K562 (cell line): ENCODE results near the gene SETD1B. TPM values are rescaled to one million over a fixed set of nuclear protein-coding genes. Genes with fewer than 3 reads are reported as not detected.

Experiments used
- BDP1 ChIP-seq: IDR thresholded peaks from 3 replicates; pipeline ENCODE4 v1.6.1; 2011; ENCODE audit not compliant: insufficient read length, insufficient read depth
- BRF1 ChIP-seq: IDR thresholded peaks from 3 replicates; pipeline ENCODE4 v1.6.1; 2011; ENCODE audit warnings: borderline replicate concordance, mild to moderate bottlenecking; ENCODE audit not compliant: insufficient read length; ENCODE audit errors: extremely low read depth
- CAMTA2 ChIP-seq: fragments of 250-450 bp; sonication (Bioruptor Pico); conservative IDR thresholded peaks from 2 replicates; pipeline ENCODE4 v1.5.1; 2022
- EZH2 ChIP-seq: IDR thresholded peaks from 2 replicates; pipeline ENCODE4 v1.6.1; 2012; ENCODE audit warnings: low read depth, mild to moderate bottlenecking, inconsistent platforms, low read length, borderline replicate concordance
- HDGF ChIP-seq: fragments of 450-650 bp; IDR thresholded peaks from 2 replicates; pipeline ENCODE4 v1.6.1; 2016
- HNRNPK ChIP-seq: fragments of 200-400 bp; formaldehyde crosslinking; IDR thresholded peaks from one replicate; pipeline ENCODE4 v1.6.1; 2018; ENCODE audit warnings: mild to moderate bottlenecking, low read depth, low read length; ENCODE audit not compliant: poor library complexity, severe bottlenecking
- ILF3 ChIP-seq: fragments of 450-650 bp; IDR thresholded peaks from 2 replicates; pipeline ENCODE4 v1.6.1; 2018; ENCODE audit warnings: antibody characterized with exemption, mild to moderate bottlenecking, moderate library complexity, borderline replicate concordance
- MYNN ChIP-seq, 2 experiments: sonication (generic); formaldehyde crosslinking in 1 of 2; IDR thresholded peaks; 2 replicates each; pipeline versions ENCODE4 v1.5.0 to v1.6.1; 2016 to 2020; ENCODE audit warnings: antibody characterized with exemption in 1 of 2, missing genetic modification reagents in 1 of 2
- POLR2G ChIP-seq: fragments of 200-400 bp; formaldehyde crosslinking; IDR thresholded peaks from 2 replicates; pipeline ENCODE4 v1.6.1; 2017; ENCODE audit warnings: low read depth, mild to moderate bottlenecking, antibody characterized with exemption, low read length, moderate library complexity
- RBM25 ChIP-seq: fragments of 200-400 bp; formaldehyde crosslinking; IDR thresholded peaks from 2 replicates; pipeline ENCODE4 v1.6.1; 2018; ENCODE audit warnings: low read length, low read depth, moderate library complexity; ENCODE audit not compliant: severe bottlenecking
- SAFB ChIP-seq: fragments of 200-400 bp; formaldehyde crosslinking; IDR thresholded peaks from 2 replicates; pipeline ENCODE4 v1.6.1; 2017; ENCODE audit warnings: low read depth, low read length, borderline replicate concordance
- SRF ChIP-seq, 2 experiments: fragments of 250-450, 450-650 bp in 1 of 2; sonication (Bioruptor Pico) in 1 of 2; sonication (generic) in 1 of 2; formaldehyde crosslinking; IDR thresholded peaks; 2 replicates each; pipeline versions ENCODE4 v1.5.0 to v1.5.1; 2020 to 2022; ENCODE audit warnings: mild to moderate bottlenecking in 1 of 2, missing genetic modification reagents in 1 of 2
- TCF7L2 ChIP-seq: fragments of 150-350 bp; IDR thresholded peaks from 2 replicates; pipeline ENCODE4 v1.6.1; 2016; ENCODE audit warnings: low read depth, mild to moderate bottlenecking, low read length, moderate library complexity
- TSC22D4 ChIP-seq: fragments of 450-650 bp; IDR thresholded peaks from 2 replicates; pipeline ENCODE4 v1.6.1; 2016; ENCODE audit warnings: missing genetic modification characterization, missing biosample characterization, control low read depth
- ZFP1 ChIP-seq: fragments of 450-650 bp; formaldehyde crosslinking; IDR thresholded peaks from 2 replicates; pipeline ENCODE4 v1.4.0; 2020; ENCODE audit warnings: mild to moderate bottlenecking, mixed read lengths
- ZFPM2 ChIP-seq: fragments of 250-450 bp; sonication (Bioruptor Pico); IDR thresholded peaks from 2 replicates; pipeline ENCODE4 v1.5.1; 2022; ENCODE audit warnings: mild to moderate bottlenecking
- ZNF696 ChIP-seq: fragments of 250-450 bp; sonication (Bioruptor Pico); conservative IDR thresholded peaks from 2 replicates; pipeline ENCODE4 v1.4.0; 2020; ENCODE audit warnings: mild to moderate bottlenecking, moderate library complexity
- ZNF717 ChIP-seq: fragments of 250-450 bp; sonication (Bioruptor Pico); IDR thresholded peaks from 2 replicates; pipeline ENCODE4 v1.5.0; 2021
- polyA plus RNA-seq, 8 experiments: library from polyadenylated mRNA; depleted of rRNA in 4 of 8; stranded (reverse) in 5 of 8; unstranded in 3 of 8; fragments of >200 nt; fragmentation: Nextera tagmentation in 2 of 8; fragmentation: Illumina TruSeq in 1 of 8; extraction: Ambion mirVana in 2 of 8; extraction: Trizol in 1 of 8; gene quantifications; 2 replicates each; pipeline versions ENCODE4 v1.2.1 to v1.2.3, GENCODE V29; 2011 to 2014; ENCODE audit warnings: inconsistent platforms in 1 of 8, missing spikeins in 1 of 8
- total RNA-seq, 7 experiments: library from RNA; depleted of rRNA in 6 of 7; stranded (reverse); fragments of >200 nt in 6 of 7; fragmentation: Illumina TruSeq in 2 of 7; extraction: Trizol in 2 of 7; gene quantifications; 2 replicates each; pipeline versions ENCODE4 v1.2.1 to v1.2.3, GENCODE V29; 2011 to 2021; ENCODE audit warnings: low replicate concordance in 1 of 7
- TF ChIP-seq, protein P1 (sequence below): sonication (generic); formaldehyde crosslinking; IDR thresholded peaks from 2 replicates; pipeline ENCODE4 v1.8.0; 2022; ENCODE audit warnings: mild to moderate bottlenecking, low read depth, missing genetic modification reagents
- TF ChIP-seq, protein P2 (sequence below): fragments of 150-350 bp; conservative IDR thresholded peaks from 2 replicates; pipeline ENCODE4 v1.6.1; 2014; ENCODE audit warnings: low read length

Gene SETD1B
- total and polyA plus RNA-seq, 9 of the 15 experiments (the other 6 are each of a cell fraction or from before 2014, with no cell fraction given): 0.48 to 26.6 (median 2.3) TPM

DNA sequence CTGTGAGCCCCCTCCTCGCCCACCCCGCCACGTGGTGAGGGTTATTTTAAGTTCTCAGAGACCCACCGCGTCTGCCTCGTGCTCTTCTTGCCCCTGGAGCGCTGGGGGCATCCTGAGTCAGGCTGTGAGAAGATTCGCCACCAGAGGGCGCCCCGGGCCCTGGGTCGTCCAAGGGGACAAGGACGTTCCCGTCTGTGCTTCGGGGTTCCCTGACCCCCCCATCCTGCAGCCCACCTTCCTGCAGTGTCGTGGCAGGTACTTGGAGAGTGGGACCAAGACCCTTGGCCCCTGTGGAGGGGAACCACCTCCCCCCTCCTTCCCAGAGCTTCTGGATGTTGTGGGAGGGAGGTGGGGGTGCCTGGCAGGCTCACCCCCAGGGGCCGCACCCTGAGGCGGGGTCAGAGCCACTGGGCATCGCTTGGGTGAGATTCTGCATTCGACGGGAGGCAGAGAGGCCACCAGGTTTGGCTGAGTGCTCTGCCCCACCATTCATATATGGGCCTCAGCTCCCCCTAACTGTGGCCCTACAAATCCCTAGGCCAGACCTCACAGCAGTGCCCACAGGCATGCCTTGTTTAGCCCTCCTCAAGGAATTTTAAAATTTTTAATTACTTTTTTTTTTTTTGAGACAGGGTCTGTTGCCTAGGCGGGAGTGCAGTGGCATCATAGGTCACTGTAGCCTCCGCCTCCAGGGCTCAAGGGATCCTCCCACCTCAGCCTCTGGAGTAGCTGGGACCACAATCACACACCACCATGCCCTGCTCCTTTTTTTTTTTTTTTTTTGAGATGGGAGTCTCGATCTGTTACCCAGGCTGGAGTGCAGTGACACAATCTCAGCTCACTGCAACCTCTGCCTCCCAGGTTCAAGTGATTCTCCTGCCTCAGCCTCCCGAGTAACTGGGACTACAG is 27.4 kb upstream of the SETD1B start (continued):
- TF ChIP-seq MYNN (IDR thresholded peaks at IDR 0.05): no peak
- TF ChIP-seq MYNN (CRISPR knock-in tag; IDR thresholded peaks at IDR 0.05): no peak
- TF ChIP-seq EZH2: no peak
- TF ChIP-seq TSC22D4 (tag): no peak
- no peak for TF ChIP-seq ZFPM2 (CRISPR knock-in tag)
- TF ChIP-seq ZNF717 (CRISPR knock-in tag): no peak
- no peak for TF ChIP-seq BDP1
- no peak for TF ChIP-seq TCF7L2
- TF ChIP-seq, protein P1, sequence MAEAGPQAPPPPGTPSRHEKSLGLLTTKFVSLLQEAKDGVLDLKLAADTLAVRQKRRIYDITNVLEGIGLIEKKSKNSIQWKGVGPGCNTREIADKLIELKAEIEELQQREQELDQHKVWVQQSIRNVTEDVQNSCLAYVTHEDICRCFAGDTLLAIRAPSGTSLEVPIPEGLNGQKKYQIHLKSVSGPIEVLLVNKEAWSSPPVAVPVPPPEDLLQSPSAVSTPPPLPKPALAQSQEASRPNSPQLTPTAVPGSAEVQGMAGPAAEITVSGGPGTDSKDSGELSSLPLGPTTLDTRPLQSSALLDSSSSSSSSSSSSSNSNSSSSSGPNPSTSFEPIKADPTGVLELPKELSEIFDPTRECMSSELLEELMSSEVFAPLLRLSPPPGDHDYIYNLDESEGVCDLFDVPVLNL (CRISPR knock-in tag): 0 out of 2 replicates have a peak, but pooled peaks have one; percentile 29
- no peak for TF ChIP-seq CAMTA2
- no peak for TF ChIP-seq ZFP1 (CRISPR knock-in tag)
- no peak for TF ChIP-seq BRF1
- no peak for TF ChIP-seq HDGF
- no peak for TF ChIP-seq RBM25
- TF ChIP-seq, protein P2, sequence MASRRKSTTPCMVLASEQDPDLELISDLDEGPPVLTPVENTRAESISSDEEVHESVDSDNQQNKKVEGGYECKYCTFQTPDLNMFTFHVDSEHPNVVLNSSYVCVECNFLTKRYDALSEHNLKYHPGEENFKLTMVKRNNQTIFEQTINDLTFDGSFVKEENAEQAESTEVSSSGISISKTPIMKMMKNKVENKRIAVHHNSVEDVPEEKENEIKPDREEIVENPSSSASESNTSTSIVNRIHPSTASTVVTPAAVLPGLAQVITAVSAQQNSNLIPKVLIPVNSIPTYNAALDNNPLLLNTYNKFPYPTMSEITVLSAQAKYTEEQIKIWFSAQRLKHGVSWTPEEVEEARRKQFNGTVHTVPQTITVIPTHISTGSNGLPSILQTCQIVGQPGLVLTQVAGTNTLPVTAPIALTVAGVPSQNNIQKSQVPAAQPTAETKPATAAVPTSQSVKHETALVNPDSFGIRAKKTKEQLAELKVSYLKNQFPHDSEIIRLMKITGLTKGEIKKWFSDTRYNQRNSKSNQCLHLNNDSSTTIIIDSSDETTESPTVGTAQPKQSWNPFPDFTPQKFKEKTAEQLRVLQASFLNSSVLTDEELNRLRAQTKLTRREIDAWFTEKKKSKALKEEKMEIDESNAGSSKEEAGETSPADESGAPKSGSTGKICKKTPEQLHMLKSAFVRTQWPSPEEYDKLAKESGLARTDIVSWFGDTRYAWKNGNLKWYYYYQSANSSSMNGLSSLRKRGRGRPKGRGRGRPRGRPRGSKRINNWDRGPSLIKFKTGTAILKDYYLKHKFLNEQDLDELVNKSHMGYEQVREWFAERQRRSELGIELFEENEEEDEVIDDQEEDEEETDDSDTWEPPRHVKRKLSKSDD: no peak
- peak; percentile 41; the same call in 1 of the 2 replicates for TF ChIP-seq POLR2G
- TF ChIP-seq HNRNPK: no peak
- TF ChIP-seq ILF3: no peak
- TF ChIP-seq ZNF696 (CRISPR knock-in tag): no peak
- TF ChIP-seq SAFB: no peak
- TF ChIP-seq SRF (CRISPR knock-in tag; IDR thresholded peaks at IDR 0.05): no peak
